NCI-H226 (cell line): ENCODE data around the gene RALGPS1.

Experiments
- DNase-seq: peaks from one replicate; pipeline ENCODE4 v3.0.0-alpha.2; 2015

Gene RALGPS1

DNA sequence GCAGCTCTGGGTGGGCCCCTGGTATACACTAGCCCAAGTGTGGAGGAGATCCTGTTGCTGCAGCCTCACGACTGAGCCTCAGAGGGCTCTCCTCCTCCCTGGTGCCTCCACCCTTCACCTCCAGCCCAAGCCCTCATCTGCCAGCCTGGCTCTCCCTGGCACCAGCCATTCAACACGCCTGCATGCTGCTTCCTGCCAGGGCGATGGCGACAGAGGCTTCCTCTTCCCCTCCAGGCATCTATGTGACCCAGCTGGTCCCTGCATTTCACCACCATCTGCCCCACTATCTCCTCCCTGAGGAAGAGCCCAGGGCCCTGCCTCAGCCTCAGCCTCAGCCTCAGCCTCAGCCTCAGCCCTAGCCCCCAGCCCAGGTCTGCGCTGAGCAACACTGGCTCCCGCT, 262.6 kb downstream of the RALGPS1 start:
- DNase-seq: peak; percentile 43

DNA sequence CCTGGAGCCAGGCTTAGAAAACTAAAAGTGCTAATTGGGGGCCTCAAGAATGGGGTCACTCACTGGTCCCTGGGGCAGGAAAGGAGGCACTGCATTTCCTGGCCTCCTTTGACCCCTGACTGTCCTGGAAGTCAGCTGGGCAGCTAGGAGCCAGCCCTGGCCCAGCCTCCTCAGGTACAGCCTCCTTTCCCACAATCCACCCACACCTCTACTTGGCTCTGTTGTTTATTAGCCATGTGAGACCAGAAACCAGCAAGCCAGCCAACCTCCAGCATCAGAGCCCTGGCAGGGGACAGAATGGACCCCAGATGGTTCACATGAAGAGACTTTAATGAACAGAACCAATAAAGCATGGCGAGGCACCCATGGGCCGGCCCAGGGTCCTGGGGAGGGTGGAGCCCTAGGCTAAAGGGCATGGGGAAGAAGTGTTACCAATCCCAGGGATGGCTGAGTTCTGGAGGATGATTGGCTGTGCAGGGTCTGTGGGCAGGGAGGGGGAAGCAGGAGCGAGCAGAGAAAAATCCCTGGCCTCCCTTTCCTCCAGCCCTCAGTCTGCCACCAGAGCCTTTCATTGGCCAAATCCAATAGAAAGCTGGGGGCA, 263.2 kb downstream of the RALGPS1 start:
- no peak for DNase-seq

GRCh38 chr9:127178686-127179632, 264.4 kb downstream of the RALGPS1 start:
- DNase-seq: no peak

- no peak for DNase-seq
Observed at GRCh38 chr9:127179633-127180441, 265.3 kb downstream of the RALGPS1 start.

DNA sequence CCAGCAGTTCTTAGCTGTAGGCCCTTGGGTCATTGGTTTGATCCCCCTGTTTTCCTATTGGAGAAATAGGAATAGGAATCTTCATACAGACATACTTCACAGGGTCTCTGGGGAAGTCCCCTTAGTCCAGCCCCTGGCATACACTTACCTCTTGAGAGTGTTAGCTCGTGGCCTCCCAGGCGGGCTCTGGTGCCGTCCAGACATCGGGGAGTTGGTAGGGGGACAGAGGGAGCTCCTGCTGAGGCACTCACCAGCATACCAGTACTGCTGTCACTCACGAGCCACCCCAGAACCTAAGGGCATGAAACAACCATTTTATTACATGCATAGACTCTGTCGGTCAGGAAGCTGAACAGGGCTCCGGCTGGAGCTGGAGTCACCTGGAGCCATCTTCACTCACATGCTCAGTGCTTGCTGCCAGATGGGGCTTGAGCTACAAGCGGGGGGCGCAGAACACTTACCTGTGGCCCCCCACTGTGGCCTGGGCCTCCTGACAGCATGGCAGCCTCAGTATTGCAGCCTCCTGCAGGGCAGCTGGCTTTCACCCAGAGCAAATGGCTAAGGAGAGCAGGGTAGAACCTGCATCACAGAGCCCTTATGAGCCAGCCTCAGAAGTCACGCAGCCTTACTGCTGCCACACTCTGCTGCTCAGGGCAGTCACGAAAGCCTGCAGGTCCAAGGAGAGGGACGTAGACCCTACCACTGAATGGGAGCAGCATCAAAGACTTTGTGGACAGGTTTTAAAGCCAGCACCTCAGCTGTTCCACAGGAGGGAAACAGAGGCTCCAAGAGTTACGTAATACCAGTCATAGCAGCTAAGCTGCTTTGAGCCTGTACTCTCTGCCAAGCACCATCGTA, 266.1 kb downstream of the RALGPS1 start:
- no peak for DNase-seq

DNA sequence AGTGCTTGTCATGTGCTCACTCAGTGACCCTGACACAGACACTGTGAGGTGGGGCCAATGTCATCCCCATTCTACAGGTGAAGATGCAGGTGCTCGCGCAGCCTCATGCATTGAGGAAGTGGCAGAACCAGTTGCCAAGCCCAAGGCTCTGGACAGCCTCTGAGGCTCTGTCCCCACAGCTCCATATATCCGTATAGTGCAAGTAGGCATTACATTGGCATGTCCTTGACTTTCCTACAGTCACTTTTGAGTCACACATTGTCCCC, 266.7 kb downstream of the RALGPS1 start:
- DNase-seq: no peak

DNA sequence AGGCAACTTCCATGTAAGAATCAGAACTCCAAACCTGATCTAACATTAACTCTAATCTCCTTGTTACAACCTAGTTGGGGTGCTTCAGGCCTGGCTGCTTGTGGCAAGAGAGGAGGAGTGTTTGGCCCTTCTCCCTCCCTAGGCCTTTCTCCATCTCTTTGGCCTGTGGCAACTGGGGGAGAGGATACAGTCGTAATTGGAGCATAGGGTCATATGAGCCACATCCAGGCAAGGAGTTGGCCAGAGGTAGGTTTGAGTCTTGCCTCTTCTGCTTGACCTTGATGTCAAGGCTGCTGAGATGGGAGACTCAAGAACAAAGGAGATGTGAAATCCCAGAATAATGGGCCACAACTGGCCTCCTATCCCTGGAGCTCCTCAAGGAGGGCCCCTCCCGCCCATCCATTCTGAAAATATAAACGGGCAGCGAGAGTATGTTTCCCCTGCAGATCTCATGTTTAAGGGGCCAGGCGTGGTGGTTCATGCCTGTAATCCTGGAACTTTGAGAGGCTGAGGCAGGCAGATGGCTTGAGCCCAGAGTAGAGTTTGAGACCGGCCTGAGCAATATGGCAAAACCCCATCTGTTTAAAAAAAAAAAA, 267.1 kb downstream of the RALGPS1 start:
- DNase-seq: no peak

GRCh38 chr9:127182901-127183746, 268.5 kb downstream of the RALGPS1 start:
- DNase-seq: no peak

DNA sequence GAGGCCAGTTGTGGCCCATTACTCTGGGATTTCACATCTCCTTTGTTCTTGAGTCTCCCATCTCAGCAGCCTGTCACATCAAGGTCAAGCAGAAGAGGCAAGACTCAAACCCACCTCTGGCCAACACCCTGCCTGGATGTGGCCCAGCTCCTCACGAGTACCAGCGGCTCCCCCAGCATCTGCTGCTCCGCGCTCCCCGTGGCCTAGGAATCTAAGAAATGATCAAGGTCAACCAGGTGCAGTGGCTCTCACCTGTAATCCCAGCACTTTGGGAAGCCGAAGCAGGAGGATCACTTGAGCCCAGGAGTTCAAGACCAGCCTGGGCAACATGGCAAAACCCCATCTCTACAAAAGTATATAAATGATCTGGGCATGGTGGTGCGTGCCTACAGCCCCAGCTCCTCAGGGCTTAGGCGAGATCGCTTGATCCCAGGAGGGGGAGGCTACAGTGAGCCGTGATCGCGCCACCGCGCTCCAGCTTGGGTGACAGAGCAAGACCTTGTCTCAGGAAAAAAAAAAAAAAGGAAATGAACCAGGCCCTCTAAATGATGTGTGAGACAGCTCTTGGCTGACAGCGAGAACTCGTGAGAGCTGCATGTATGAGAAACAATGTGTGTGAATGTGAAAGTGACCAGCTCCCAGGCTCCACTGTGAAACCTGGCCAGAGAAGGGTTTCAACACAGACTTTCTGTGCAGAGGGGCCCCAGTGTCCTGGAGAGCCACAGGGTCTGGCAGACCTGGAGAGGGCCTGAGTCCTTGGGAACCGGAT, 269.4 kb downstream of the RALGPS1 start:
- no peak for DNase-seq

DNA sequence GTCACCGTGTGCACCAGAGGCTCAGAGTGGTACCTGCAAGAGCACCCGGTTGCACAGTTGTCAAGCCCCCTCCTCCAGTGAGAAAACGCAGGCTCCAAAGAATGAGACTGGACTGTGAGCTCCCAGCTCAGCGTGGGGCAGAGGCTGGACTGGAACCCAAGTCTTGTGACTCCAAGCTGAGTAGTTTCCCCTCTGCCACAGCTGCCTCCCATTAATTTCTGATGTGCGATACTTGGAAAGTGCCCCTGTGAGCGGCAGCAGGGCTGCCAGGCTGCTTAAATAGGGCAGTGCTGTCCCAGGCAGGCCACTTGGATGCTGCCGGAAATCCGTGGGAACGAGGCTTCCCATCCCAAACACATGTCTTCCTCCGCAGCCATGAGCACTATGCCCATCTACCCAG, 270.1 kb downstream of the RALGPS1 start:
- DNase-seq: no peak

GRCh38 chr9:127185181-127185580, 270.6 kb downstream of the RALGPS1 start:
- no peak for DNase-seq

DNA sequence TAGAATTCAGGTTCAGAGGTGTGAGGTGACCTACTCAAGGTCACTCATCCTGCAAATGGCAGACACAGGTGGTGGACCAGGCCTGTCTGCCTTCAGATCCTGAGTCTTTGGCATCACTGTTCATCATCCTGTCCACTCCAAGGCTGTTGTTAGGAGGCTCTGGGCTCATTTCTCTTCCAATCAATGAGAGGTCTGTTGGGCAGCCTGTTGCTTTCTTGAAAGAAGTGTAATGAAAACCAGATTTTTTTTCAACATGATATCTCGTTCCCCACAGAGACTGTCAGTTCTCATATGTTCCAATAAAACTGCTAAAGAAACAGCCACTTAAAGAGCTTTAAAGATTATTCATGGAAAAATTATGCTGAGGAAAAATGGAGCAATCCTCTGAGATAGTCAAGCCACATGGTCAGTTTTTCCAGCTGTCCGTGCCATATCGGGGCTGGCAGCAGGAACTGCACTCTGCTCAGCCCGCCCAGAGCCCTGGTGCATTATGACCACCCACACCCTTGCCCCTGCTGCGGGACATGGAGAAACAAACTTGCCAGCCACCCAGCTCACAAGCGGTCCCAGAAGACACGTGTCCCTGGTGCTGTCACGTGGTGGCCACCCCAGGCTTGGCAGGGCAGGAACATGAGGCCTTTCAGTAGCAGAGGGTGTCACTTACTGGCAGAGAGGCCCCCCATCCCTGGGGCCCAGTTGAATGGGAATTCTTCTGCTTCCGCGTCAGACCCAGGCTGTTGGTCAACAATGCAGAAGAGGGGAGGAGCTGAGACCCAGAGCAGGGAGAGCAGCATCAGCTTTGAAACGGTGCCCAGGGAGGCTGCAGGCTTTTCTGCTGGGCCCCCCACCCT, 271.6 kb downstream of the RALGPS1 start:
- no peak for DNase-seq

DNA sequence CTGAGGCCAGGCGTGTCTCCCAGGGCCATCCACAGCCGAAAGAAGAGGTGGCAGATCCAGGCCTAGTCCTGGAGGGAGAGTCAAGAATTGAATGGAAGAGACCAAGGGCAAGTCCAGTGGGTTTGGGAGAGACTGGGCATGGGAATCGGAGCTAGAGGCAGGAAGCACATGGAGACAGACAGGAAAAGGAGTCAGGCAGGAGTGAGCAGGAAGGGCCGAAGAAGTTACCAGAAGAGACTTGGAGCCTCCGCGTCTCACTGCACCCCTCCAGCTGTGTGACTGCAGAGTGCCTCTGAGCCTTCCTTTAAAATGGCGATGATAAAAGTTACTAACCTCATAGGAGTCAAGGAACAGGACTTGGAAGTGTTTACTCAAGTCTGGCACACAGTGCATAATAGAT, 272.2 kb downstream of the RALGPS1 start:
- no peak for DNase-seq

DNA sequence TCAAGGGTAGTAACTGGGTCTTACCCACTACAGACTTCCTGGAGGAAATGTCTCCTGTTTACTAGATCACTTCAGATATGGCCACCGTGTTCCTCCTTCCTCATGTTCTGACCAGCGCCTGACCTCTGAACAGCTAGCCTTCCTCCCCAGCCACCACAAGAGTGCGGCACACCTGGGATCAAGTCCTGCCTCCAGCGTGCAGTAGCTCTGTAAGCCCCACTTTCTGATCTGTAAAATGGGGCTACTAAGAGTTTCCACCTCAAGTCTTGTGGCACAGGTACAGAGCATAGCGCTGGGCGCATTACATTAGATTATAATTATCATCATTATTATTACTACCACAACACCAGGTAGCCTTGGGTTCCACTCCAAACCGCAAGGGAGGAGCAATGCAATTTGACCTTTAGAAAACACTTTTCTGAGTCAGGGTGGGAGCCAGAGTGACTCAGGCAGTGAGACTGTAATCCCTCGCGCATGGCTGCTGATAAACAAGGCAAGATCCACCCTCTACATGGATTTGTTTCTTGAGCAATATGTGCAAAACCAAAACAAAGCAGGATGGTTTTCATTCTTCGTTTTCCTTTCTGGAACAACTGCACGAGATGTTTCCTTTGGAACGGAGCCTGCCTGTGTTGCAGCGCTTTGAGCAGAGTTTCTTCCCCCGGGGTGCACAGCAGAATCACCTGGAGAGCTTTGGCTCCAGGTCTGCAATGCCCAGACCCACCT, 272.8 kb downstream of the RALGPS1 start:
- peak; percentile 99 for DNase-seq

DNA sequence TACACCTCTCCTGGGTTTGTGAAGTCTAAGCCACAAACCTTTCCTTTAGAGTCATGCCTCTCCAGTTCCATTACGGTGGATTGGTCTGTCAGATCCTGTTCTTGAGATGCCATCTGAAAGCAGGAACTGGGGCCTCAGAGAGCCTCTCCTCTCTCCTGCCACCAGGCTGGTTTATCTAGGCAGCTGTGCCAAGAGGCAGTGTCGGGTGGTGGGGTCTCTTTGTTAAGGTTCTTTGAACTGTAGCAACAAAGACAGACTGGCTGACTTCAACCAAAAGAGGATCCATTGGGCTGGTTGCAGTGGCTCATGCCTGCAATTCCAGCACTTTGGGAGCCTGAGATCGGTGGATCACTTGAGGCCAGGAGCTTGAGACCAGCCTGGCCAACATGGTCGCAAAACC, 273.8 kb downstream of the RALGPS1 start:
- DNase-seq: no peak

DNA sequence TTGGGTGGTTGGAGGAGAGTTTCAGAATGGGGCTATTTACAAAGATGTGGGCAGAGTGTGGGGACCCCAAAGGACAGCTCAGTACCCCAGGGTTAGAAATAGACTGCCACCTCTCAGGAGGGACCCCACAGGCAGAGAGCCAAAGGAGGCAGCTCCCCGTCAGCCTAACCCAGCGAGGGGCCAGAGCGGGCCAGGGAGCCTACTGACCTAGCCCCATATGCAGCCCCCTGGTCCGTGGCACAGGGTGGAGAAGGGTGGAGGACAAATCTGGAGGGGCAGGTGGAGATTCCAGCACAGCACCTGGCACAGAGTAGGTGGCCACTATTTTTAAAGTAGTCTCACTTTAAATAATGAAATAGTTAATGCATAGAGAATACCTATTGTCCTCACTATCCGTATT, 275.0 kb downstream of the RALGPS1 start:
- no peak for DNase-seq

DNA sequence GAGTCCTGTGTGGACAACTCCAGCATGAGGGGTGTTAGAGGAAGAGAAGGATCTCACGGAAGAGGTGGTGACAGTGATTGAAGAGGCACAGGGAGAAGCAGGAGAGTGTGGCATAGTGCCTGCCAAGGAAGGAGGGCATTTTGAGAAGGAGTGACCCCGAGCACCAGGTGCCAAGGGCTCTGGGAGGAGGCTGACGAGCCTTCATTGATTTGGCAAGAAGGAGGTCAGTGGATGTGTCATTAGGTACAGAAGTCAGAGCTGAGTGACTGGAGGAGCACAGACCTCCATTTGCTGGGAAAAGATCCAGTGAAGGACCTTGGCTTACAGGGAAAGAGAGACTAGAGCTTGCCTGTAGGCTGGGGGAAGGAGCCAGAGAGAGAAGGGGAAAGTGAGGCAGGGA, 278.2 kb downstream of the RALGPS1 start:
- no peak for DNase-seq

- DNase-seq: no peak
Observed at GRCh38 chr9:127193483-127193882, 278.9 kb downstream of the RALGPS1 start.
